Ovary (tissue), 3 donors: Measurements from ENCODE around the gene RAVER2.

Source experiments
- CTCF ChIP-seq, 3 donors: fragments of 450-650 bp in 2 of 3; fragments of 200-600 bp in 1 of 3; IDR thresholded peaks; one replicate each; pipeline versions ENCODE4 v1.5.1 to v1.8.0; 2016 to 2022; ENCODE audit warnings: antibody characterized with exemption in 3 of 3, mild to moderate bottlenecking in 1 of 3
- EP300 ChIP-seq: sonication (generic); formaldehyde crosslinking; IDR thresholded peaks from one replicate; pipeline ENCODE4 v1.6.1; 2017; ENCODE audit warnings: antibody characterized with exemption
- POLR2A ChIP-seq: fragments of 450-650 bp; IDR thresholded peaks from one replicate; pipeline ENCODE4 v1.6.1; 2017; ENCODE audit warnings: antibody characterized with exemption, mild to moderate bottlenecking, moderate library complexity
- donor health status: DM: no; HTN: no; CAD: no.

GRCh38 chr1:64834734-64835133, 89.9 kb downstream of the RAVER2 start:
- no peak for TF ChIP-seq EP300
- TF ChIP-seq CTCF (IDR thresholded peaks at IDR 0.05): no peak
- no peak for TF ChIP-seq POLR2A
